Measurements from ENCODE around the gene EZR.
"Not testable (repeated sequence)": the region's sequence is repeated elsewhere in the genome, so short reads cannot be mapped to it uniquely, and the experiment has no call there.

The EZR gene

GRCh38 chr6:158840465-158840864 is 21.3 kb upstream of the EZR start:
- DNase-seq: no peak

GRCh38 chr6:158839796-158840195 is 20.6 kb upstream of the EZR start:
- DNase-seq: no peak

GRCh38 chr6:158838790-158839189 is 19.6 kb upstream of the EZR start:
- DNase-seq: not testable (repeated sequence)

GRCh38 chr6:158837684-158838625 is 18.8 kb upstream of the EZR start:
- DNase-seq: no peak

DNA sequence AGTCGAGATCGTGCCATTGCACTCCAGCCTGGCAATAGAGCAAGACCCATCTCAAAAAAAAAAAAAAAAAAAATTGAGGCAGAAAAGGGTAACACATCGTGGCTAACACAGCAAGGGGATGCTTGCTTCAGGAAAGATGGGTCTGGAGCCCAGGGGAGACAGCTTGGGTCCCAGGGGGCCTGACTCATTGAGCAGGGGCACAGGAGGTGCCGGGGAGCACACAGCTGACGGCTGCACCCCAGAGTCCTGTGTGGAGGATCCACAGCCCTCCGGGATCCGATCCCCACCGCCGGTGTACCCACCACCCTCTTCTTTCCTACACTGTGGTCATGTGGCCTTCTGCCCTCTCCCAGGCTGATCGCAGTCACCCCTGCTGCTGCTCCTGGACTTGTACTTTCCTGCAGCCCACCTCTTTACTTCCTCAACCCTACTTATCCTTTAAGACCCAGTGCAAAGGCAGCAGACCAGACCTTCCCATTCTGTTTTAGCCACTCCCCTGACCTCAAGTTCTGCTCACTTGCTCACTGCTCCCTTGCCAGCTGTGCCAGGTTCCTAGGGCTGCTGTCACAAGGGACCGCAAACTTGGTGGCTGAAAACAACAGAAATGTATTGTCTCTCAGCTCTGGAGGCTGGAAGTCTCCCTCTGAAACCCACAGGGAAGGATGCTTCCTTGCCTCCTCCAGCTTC is 17.6 kb upstream of the EZR start:
- DNase-seq: no peak

DNA sequence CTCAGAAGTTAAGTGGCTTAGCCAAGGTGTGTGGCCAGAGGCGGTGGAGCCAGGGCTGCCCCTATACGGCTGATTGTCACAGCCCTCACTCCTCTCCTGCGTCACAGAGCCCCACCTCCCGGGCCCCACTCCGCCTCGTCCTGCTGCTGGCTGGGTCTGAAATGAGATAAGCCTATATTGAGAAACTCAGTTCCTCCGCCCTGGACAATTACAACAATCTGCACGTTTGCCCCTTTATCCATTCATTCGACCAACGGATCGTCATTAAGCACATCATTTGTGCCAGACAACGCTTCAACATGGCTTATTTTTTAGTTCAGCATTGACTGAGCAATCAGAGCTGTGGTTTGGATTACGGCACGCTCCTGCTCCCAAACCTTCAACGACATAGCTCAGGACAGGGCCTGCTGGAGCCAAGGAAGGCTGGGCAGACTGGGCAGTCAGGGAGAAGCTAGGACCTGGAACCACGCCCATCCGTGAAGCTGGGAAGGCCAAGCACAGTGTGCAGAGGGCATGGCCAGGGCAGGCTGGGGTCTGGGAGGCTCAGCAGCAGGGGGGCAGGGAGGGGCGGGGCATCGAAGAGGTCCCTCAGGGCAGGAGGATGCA is 16.6 kb upstream of the EZR start:
- no peak for DNase-seq

DNA sequence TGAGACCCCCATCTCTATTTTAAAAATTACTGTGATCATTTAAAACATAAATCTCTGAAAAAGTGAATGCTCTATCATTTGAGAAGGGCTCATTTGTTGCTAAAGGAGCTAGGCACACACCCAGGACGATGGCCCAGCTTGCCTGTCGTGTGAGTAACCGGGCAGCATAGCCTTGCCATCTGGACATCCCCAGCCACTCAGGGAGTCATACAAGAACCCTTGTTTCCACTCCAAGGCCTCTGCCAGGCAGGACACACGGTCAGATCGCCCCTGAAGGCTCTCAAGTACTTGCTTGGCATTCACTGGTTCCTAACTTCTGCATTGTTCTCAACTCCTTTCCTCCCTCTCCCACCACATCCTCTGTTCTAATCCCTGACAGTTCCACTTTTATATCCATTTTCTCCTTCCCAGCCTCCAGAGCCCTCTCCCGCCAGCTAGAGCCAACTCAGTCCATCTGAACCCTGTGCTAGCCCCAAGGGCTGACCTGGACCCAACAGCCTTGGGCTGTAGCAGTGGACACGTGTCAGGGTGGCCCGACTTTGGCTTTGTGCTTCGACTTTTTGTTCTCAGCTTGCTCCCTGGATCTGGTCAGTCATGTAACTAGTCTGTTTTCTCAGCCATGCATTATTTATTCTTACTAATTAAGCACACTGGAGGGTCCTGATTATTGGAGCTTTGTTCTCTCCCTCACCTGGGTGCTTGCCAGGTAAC is 15.7 kb upstream of the EZR start:
- no peak for DNase-seq

GRCh38 chr6:158832807-158833206 is 13.6 kb upstream of the EZR start:
- DNase-seq: not testable (repeated sequence)

GRCh38 chr6:158832026-158832425 is 12.9 kb upstream of the EZR start:
- DNase-seq: no peak

GRCh38 chr6:158831571-158831970 is 12.4 kb upstream of the EZR start:
- no peak for DNase-seq

DNA sequence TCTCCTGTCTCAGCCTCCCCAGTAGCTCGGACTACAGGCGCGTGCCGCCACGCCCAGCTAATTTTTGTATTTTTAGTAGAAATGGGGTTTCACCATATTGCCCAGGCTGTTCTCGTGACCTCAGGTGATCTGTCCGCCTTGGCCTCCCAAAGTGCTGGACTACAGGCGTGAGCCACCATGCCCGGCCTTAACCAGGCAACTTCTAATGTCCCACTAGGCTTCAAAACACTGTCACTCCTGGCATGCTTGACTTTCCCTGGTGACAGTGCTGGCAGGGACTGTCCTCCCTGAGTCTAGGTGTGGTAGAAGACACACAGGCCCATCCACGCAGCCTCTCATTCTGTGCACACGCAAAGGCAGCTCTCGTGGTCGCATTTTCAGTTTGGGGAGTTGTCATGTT is 11.6 kb upstream of the EZR start:
- DNase-seq: no peak

- DNase-seq: no peak
These were observed 9.6 kb upstream of the EZR start for GRCh38 chr6:158828807-158829206.

- DNase-seq: no peak
These were observed 7.8 kb upstream of the EZR start for GRCh38 chr6:158826819-158827501.

DNA sequence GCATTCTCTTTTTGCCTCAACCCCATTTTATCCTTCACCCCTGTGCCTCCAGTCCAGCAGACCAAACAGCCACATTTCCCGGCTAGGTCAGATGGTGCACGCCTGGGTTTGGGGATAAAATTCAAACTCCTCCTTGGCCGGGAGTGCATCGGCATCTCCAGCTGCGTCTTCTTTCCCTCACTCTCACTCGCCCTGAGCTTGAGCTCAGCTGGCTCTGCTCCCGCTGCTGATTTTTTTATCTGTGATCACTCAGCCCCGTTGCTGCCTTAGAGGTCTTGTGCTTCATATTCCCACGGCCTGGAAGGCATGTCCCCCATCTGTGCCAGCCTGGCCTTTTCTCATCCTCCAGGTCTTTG is 6.8 kb upstream of the EZR start:
- DNase-seq: no peak

DNA sequence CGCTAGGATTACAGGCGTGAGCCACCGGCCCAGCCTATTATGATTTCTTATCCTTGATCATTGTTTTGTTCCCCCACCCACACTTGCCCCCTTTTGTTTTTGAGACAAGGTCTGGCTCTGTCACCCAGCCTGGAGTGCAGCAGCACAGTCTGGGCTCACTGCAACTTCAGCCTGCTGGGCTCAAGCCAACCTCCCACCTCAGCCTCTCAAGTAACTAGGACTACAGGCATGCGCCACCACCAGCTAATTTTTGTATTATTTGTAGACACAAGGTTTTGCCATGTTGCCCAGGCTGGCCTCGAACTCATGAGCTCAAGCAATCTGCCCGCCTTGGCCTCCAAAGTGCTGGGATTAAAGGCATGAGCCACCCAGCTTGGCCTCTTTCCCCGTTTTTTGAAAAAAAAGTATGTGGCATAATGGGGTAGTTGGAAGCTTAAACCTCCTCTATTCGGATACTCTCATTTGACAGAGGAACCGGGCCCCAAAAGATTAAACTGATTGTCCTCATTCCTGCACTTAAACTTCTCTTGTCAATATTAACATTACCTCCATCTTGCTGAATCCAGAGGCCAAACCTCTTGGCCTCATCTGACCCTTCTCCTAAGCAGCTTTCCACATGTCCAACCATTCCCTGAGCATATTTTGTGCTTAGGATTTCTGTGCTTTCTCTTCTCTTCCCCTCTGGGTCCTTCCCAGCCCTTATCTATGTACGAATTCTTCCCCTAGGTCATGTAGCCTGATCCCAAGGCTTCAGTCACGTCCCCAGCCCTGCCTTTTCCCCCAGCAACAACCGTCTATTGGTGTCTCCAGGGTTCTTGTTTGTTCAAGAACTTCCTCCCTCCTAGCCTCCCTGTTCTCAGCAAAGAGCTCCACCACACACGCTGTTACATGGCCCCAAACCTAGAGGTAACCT is 6.1 kb upstream of the EZR start:
- no peak for DNase-seq

DNA sequence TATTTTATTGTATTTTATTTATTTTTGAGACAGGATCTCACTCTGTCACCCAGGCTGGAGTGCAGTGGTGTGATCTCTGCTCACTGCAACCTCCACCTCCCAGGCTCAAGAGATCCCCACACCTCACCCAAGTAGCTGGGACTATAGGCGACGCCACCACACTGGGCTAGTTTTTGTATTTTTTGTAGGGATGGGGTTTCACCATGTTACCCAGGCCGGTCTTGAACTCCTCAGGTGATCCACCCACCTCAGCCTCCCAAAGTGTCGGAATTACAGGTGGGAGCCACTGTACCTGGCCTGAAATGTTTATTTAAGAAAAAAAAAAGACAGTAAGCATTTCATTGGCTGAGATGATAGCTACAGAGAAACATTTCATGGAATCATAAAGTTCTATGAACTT is 4.4 kb upstream of the EZR start:
- not testable (repeated sequence) for DNase-seq

DNA sequence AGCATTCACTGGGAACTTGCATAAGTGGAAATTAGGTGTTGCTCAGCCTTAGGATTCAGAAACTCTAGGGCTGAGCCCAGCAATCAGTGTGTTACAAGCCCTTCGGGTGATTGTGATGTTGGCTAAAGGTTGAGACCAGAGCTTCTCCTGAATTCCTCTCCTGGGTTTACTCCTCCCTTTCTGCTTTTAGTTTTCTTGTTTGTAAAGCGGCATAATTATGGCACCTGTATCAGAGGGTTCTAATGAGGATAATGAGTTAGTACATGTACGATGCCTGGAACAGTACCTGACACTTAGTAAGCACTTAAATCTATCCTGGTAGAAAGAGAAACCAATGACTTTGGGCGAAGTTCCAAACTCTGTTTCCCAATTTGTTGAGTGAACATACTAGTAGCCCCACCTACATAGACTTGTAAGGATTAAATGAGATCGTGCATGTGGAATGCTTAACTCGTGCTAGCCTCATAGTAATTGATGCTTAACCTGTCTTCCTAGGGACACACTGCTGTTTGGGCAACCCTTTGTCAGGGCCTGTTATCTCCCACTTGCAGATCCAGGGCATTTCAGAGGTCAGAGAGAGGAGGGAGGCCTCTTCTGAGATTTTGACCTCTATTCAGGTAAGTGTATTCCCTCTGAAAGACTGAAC is 932 bp upstream of the EZR start:
- DNase-seq: no peak

DNA sequence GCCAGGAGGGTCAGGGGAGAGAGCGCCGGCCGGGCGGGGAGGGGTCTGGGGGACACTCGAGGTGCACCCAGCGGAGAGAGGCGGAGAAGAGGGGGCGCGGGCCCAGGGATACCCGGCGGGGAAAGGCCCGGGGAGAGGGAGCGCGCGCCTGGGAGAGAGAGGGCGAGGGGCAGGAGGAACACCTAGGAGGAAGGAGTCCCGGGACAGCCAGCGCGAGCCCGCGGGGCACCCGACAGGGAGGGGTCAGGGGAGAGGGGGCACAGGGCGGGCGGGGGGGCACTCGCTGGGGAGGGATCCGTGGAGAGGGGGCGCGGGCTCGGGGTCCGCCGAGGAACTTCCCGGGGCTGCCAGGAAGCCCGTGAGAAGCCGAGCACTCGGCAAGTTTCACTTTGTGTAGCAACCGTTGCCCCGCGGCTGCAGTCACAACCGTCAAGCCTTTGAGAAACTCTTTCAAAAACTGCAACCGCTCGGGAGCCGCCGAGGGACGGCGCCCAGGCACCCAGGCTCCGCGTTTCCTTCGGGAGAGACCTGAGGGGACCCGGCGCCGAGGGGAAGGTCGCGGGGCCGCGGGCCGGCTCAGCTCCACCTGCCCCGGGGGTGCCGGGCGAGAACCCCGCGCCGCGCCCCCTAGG is 471 bp downstream of the EZR start:
- peak; percentile 48 to 52 for DNase-seq

GRCh38 chr6:158817728-158818580 is 1.2 kb downstream of the EZR start:
- peak; percentile 30 to 40 for DNase-seq
